Loucy (cell line): ENCODE data around the gene LRRC30.

ENCODE experiments used
- H2AFZ ChIP-seq: fragments of 200-600 bp; sonication (generic); 2 replicates; pipeline ENCODE4 v1.6.0; 2016; ENCODE audit warnings: antibody characterized with exemption, mild to moderate bottlenecking, low read length, moderate library complexity
- H3F3A ChIP-seq: fragments of 200-600 bp; 2 replicates; pipeline ENCODE4 v1.6.0; 2016; ENCODE audit warnings: antibody characterized with exemption, low read depth, mild to moderate bottlenecking
- H3K27me3 ChIP-seq: fragments of 200-600 bp; sonication (generic); 2 replicates; pipeline ENCODE4 v1.6.1; 2014; ENCODE audit warnings: low read length, mild to moderate bottlenecking; ENCODE audit not compliant: insufficient read depth, poor library complexity, severe bottlenecking
- H3K36me3 ChIP-seq: fragments of 200-600 bp; sonication (generic); 2 replicates; pipeline ENCODE4 v1.6.1; 2016; ENCODE audit warnings: low read length; ENCODE audit not compliant: insufficient read depth
- H3K4me1 ChIP-seq: fragments of 200-600 bp; sonication (generic); 2 replicates; pipeline ENCODE4 v1.5.1; 2014; ENCODE audit warnings: low read length, mild to moderate bottlenecking; ENCODE audit not compliant: insufficient read depth, poor library complexity, severe bottlenecking
- H3K4me2 ChIP-seq: fragments of 200-600 bp; sonication (generic); 2 replicates; pipeline ENCODE4 v1.6.0; 2014; ENCODE audit warnings: antibody characterized with exemption, low read length, low read depth, mild to moderate bottlenecking; ENCODE audit not compliant: poor library complexity, severe bottlenecking
- H3K4me3 ChIP-seq: fragments of 200-600 bp; sonication (generic); 2 replicates; pipeline ENCODE4 v1.5.1; 2014; ENCODE audit warnings: low read length, mild to moderate bottlenecking, mixed read lengths; ENCODE audit not compliant: poor library complexity, severe bottlenecking
- H3K79me2 ChIP-seq: fragments of 200-600 bp; sonication (generic); 2 replicates; pipeline ENCODE4 v1.6.1; 2014; ENCODE audit warnings: low read length; ENCODE audit not compliant: insufficient read depth
- H3K9ac ChIP-seq: fragments of 200-600 bp; sonication (generic); 2 replicates; pipeline ENCODE4 v1.6.0; 2014; ENCODE audit warnings: mild to moderate bottlenecking, low read depth, low read length, moderate library complexity; ENCODE audit not compliant: poor library complexity, severe bottlenecking
- H3K9me2 ChIP-seq: fragments of 200-600 bp; sonication (generic); replicated peaks from 2 replicates; pipeline ENCODE4 v1.6.1; 2016; ENCODE audit warnings: low read depth, low read length, mixed read lengths
- H3K9me3 ChIP-seq: fragments of 200-600 bp; sonication (generic); 2 replicates; pipeline ENCODE4 v1.6.1; 2014; ENCODE audit warnings: mild to moderate bottlenecking, antibody characterized with exemption, low read length, low read depth; ENCODE audit not compliant: insufficient read depth
- H4K20me1 ChIP-seq: fragments of 200-600 bp; sonication (generic); 2 replicates; pipeline ENCODE4 v1.6.0; 2014; ENCODE audit warnings: antibody characterized with exemption, low read length, mild to moderate bottlenecking; ENCODE audit not compliant: insufficient read depth, poor library complexity, severe bottlenecking
- CTCF ChIP-seq: fragments of 200-600 bp; sonication (generic); conservative IDR thresholded peaks from 2 replicates; pipeline ENCODE4 v1.5.1; 2014; ENCODE audit warnings: mild to moderate bottlenecking, antibody characterized with exemption, low read length
- EZH2phosphoT487 ChIP-seq: fragments of 200-600 bp; IDR thresholded peaks from 2 replicates; pipeline ENCODE4 v1.6.1; 2018; ENCODE audit warnings: antibody characterized with exemption, mild to moderate bottlenecking, moderate library complexity, borderline replicate concordance

LRRC30 gene

GRCh38 chr18:7273301-7273921 lies 42.5 kb downstream of the LRRC30 start:
- Histone ChIP-seq H3K9me2 (no peaks in the 10 kb centered on the region), H3K9me3 (no peaks in the 10 kb centered on the region; the same call in 1 of the 2 replicates), H3K36me3 (no peaks in the 10 kb centered on the region), H3K4me1 (no peaks in the 10 kb centered on the region), H2AFZ (no peak overlapping the region), H3K79me2 (no peaks in the 10 kb centered on the region), H3K4me2 (no peak overlapping the region), H3F3A (no peaks in the 10 kb centered on the region), H3K27me3 (no peaks in the 10 kb centered on the region), H4K20me1 (no peaks in the 10 kb centered on the region), H3K9ac (no peak overlapping the region), H3K4me3 (no peak overlapping the region)
- TF ChIP-seq EZH2phosphoT487 = no peak
- no peak for TF ChIP-seq CTCF

- H3K4me3 ChIP-seq = no peak overlapping the region
Measured at GRCh38 chr18:7281579-7281978, 50.7 kb downstream of the LRRC30 start.

More at GRCh38 chr18:7281579-7281978, 50.7 kb downstream of the LRRC30 start:
- Histone ChIP-seq H3K4me1 (no peaks in the 10 kb centered on the region), H3K9ac (no peak overlapping the region), H3K9me2 (no peaks in the 10 kb centered on the region), H2AFZ (no peak overlapping the region), H3F3A (no peaks in the 10 kb centered on the region), H3K36me3 (no peaks in the 10 kb centered on the region), H3K9me3 (no peaks in the 10 kb centered on the region; the same call in 1 of the 2 replicates), H3K27me3 (no peaks in the 10 kb centered on the region), H4K20me1 (no peaks in the 10 kb centered on the region), H3K79me2 (no peaks in the 10 kb centered on the region), H3K4me2 (no peak overlapping the region)
- TF ChIP-seq CTCF = no peak
- no peak for TF ChIP-seq EZH2phosphoT487
